SJSA1 (cell line): Measurements from ENCODE around the gene SMIM28. TPM values are rescaled to one million over a fixed set of nuclear protein-coding genes. Genes with fewer than 3 reads are reported as not detected.

Experiments
- DNase-seq, 2 experiments: peaks; one replicate each; pipeline ENCODE4 v3.0.0-alpha.2; 2015 to 2020; ENCODE audit warnings: low spot score in 2 of 2, low read depth in 1 of 2
- H3K27ac ChIP-seq: fragments of 250-450 bp; sonication (Bioruptor Pico); 2 replicates; pipeline ENCODE4 v1.5.1; 2020; ENCODE audit warnings: mild to moderate bottlenecking, moderate library complexity
- H3K27me3 ChIP-seq: fragments of 250-450 bp; sonication (Bioruptor Pico); replicated peaks from 2 replicates; pipeline ENCODE4 v1.5.1; 2020; ENCODE audit warnings: mild to moderate bottlenecking, moderate library complexity
- H3K36me3 ChIP-seq: fragments of 250-450 bp; sonication (Bioruptor Pico); 2 replicates; pipeline ENCODE4 v1.5.1; 2020; ENCODE audit warnings: mild to moderate bottlenecking
- H3K4me1 ChIP-seq: fragments of 250-450 bp; sonication (Bioruptor Pico); replicated peaks from 2 replicates; pipeline ENCODE4 v1.6.1; 2021; ENCODE audit warnings: mild to moderate bottlenecking
- H3K4me3 ChIP-seq: fragments of 250-450 bp; sonication (Bioruptor Pico); 2 replicates; pipeline ENCODE4 v1.5.1; 2020; ENCODE audit warnings: mild to moderate bottlenecking
- H3K9me3 ChIP-seq: fragments of 250-450 bp; sonication (Bioruptor Pico); replicated peaks from 2 replicates; pipeline ENCODE4 v1.5.1; 2020; ENCODE audit warnings: mild to moderate bottlenecking
- total RNA-seq: library from RNA; depleted of rRNA; stranded (reverse); fragments of >200 nt; shearing (Covaris generic); gene quantifications from 2 replicates; pipeline ENCODE4 v1.2.3, GENCODE V29; 2014; rRNA removed

Gene SMIM28
- not detected in 2 replicates for total RNA-seq

GRCh38 chr6:138377844-138378243 lies at the start of gene SMIM28:
Gene SMIM28 (plus strand): TSS chr6:138377905. CDS start chr6:138378073, 168 bp downstream.
- Histone ChIP-seq H3K36me3 (no peaks in the 10 kb centered on the region), H3K4me1 (no peaks in the 10 kb centered on the region), H3K27ac (no peak within 1 kb of the TSS), H3K27me3 (0 out of 2 replicates have a peak, but pooled peaks cover 3% of the 10 kb centered on the region), H3K9me3 (no peaks in the 10 kb centered on the region), H3K4me3 (no peak within 1 kb of the TSS)
- DNase-seq: no peak

DNA sequence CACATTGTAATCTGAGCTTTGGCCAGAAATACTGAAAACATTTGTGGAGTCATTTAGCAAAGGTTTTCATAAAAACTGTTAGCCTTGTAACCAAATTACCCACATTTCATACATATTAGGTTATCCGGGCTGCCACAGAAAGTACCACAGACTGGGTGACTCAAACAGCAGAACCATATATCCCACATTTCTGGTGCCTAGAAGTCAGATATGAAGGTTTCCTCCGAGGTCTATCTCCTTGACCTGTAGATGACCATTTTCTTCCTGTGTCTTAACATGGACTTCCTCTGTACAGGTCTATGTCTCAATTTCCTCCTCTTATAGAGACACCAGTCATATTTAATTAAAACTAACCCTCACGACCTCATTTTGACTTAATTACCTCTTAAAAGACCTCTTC lies 49.5 kb upstream of the SMIM28 start:
- H3K27ac ChIP-seq: no peak overlapping the region
- no peak for DNase-seq
- H3K4me3 ChIP-seq: no peak overlapping the region
- no peaks in the 10 kb centered on the region for H3K9me3 ChIP-seq
- H3K4me1 ChIP-seq: no peaks in the 10 kb centered on the region
- H3K36me3 ChIP-seq: no peaks in the 10 kb centered on the region
- no peaks in the 10 kb centered on the region; the same call in 1 of the 2 replicates for H3K27me3 ChIP-seq

DNA sequence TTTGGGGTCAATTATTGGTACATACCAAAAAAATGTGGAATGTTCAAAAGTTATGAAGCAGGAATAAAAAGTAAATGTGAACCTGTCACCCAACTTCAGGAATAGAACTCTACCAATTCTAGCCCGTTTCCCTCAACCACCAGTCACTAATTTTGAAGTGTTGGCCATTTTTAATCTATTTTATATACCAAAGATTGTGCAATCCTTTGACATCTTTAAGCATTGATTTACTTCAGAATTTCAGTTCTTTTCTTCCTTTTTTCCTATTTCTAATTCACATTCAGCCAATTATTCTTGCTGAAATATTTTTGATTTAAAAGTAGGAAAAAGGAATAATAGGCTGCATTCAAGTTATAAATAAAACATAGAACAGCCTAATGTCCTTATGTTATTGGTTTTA lies 46.9 kb upstream of the SMIM28 start:
- no peaks in the 10 kb centered on the region for H3K4me1 ChIP-seq
- H3K9me3 ChIP-seq: no peaks in the 10 kb centered on the region
- no peak overlapping the region for H3K4me3 ChIP-seq
- no peaks in the 10 kb centered on the region for H3K27me3 ChIP-seq
- no peaks in the 10 kb centered on the region for H3K36me3 ChIP-seq
- DNase-seq: no peak
- H3K27ac ChIP-seq: no peak overlapping the region

DNA sequence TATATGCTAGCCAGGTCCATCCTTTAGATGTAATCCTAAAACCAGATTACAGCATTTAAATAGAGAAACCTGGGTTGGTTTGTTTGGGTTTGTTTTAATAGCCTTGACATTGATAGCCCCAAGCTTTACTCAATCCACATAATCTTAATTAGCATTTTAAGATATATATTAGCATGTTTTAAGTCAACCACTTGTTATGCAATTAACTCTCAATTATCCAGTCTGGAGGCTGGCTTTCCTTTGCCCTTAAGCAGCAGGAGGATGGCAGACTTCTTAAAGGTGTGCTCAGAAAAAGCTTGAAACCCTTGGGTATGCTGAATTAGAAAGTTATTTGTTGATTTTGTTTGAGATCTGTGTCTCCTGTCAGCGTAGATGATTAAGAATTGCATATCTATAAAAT lies 46.3 kb upstream of the SMIM28 start:
- no peaks in the 10 kb centered on the region for H3K4me1 ChIP-seq
- DNase-seq: no peak
- H3K9me3 ChIP-seq: no peaks in the 10 kb centered on the region
- H3K27me3 ChIP-seq: no peaks in the 10 kb centered on the region
- no peaks in the 10 kb centered on the region for H3K36me3 ChIP-seq
- H3K4me3 ChIP-seq: no peak overlapping the region
- no peak overlapping the region for H3K27ac ChIP-seq

DNA sequence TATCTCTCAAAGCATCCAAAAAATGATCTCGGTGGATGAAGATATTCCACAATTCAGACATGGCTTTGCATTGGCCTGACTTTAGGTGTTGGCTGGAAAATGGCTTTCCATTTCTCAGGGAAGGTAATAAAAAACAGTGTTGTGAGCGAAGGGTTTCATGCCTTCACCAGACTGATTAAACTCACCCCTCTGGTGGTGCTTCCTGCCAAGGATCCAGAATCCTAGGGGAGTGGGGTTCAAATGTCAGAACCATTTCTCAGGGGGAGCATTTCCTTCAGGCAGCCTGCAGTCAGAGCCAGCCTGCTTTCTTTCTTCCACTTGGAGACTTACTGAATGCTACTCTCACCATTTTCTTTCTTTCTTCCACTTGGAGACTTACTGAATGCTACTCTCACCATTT lies 45.7 kb upstream of the SMIM28 start:
- H3K27ac ChIP-seq: no peak overlapping the region
- no peaks in the 10 kb centered on the region for H3K4me1 ChIP-seq
- H3K27me3 ChIP-seq: no peaks in the 10 kb centered on the region
- no peak for DNase-seq
- H3K9me3 ChIP-seq: no peaks in the 10 kb centered on the region
- no peaks in the 10 kb centered on the region for H3K36me3 ChIP-seq
- no peak overlapping the region for H3K4me3 ChIP-seq

DNA sequence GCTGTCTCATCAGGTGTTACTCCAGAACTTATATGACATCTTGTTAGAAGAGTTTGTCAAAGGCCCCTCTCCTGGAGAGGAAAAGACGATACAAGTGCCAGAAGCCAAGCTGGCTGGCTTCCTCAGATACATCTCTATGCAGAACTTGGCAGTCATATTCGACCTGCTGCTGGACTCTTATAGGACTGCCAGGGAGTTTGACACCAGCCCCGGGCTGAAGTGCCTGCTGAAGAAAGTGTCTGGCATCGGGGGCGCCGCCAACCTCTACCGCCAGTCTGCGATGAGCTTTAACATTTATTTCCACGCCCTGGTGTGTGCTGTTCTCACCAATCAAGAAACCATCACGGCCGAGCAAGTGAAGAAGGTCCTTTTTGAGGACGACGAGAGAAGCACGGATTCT lies 43.7 kb upstream of the SMIM28 start:
- H3K9me3 ChIP-seq: no peaks in the 10 kb centered on the region
- DNase-seq: no peak
- H3K4me3 ChIP-seq: no peak overlapping the region
- H3K27ac ChIP-seq: no peak overlapping the region
- H3K27me3 ChIP-seq: no peaks in the 10 kb centered on the region
- H3K4me1 ChIP-seq: no peaks in the 10 kb centered on the region
- H3K36me3 ChIP-seq: no peaks in the 10 kb centered on the region

- H3K4me1 ChIP-seq: no peaks in the 10 kb centered on the region
Observed at GRCh38 chr6:138334963-138335362, 42.7 kb upstream of the SMIM28 start.

DNA sequence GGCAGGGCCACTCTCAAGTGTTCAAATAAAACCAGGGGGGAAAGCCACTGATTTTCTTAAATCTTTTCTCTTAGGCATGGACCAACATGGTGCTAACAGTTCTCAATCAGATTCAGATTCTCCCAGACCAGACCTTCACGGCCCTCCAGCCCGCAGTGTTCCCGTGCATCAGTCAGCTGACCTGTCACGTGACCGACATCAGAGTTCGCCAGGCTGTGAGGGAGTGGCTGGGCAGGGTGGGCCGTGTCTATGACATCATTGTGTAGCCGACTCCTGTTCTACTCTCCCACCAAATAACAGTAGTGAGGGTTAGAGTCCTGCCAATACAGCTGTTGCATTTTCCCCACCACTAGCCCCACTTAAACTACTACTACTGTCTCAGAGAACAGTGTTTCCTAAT lies 41.5 kb upstream of the SMIM28 start:
- no peak for DNase-seq
- Histone ChIP-seq H3K27me3 (no peaks in the 10 kb centered on the region; the same call in 1 of the 2 replicates), H3K4me3 (no peak overlapping the region), H3K9me3 (no peaks in the 10 kb centered on the region), H3K27ac (no peak overlapping the region), H3K4me1 (no peaks in the 10 kb centered on the region), H3K36me3 (no peaks in the 10 kb centered on the region)

More at GRCh38 chr6:138334963-138335362, 42.7 kb upstream of the SMIM28 start:
- H3K36me3 ChIP-seq: no peaks in the 10 kb centered on the region
- H3K4me3 ChIP-seq: no peak overlapping the region
- no peak overlapping the region for H3K27ac ChIP-seq
- no peaks in the 10 kb centered on the region for H3K27me3 ChIP-seq
- DNase-seq: no peak
- H3K9me3 ChIP-seq: no peaks in the 10 kb centered on the region

DNA sequence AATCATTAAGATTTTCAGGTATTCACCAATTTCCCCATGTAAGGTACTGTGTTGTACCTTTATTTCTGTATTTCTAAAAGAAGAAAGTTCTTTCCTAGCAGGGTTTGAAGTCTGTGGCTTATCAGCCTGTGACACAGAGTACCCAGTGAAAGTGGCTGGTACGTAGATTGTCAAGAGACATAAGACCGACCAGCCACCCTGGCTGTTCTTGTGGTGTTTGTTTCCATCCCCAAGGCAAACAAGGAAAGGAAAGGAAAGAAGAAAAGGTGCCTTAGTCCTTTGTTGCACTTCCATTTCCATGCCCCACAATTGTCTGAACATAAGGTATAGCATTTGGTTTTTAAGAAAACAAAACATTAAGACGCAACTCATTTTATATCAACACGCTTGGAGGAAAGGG lies 40.6 kb upstream of the SMIM28 start:
- H3K4me1 ChIP-seq: no peaks in the 10 kb centered on the region

GRCh38 chr6:138339024-138339423 lies 38.7 kb upstream of the SMIM28 start:
- no peaks in the 10 kb centered on the region for H3K9me3 ChIP-seq
- H3K4me1 ChIP-seq: no peaks in the 10 kb centered on the region
- DNase-seq: no peak
- no peaks in the 10 kb centered on the region; the same call in 1 of the 2 replicates for H3K27me3 ChIP-seq
- no peaks in the 10 kb centered on the region for H3K36me3 ChIP-seq
- H3K27ac ChIP-seq: no peak overlapping the region
- H3K4me3 ChIP-seq: no peak overlapping the region

More for the DNA sequence above, 40.6 kb upstream of the SMIM28 start:
- Histone ChIP-seq H3K36me3 (no peaks in the 10 kb centered on the region), H3K4me3 (no peak overlapping the region), H3K27me3 (no peaks in the 10 kb centered on the region; the same call in 1 of the 2 replicates), H3K27ac (no peak overlapping the region), H3K9me3 (no peaks in the 10 kb centered on the region)
- DNase-seq: no peak

DNA sequence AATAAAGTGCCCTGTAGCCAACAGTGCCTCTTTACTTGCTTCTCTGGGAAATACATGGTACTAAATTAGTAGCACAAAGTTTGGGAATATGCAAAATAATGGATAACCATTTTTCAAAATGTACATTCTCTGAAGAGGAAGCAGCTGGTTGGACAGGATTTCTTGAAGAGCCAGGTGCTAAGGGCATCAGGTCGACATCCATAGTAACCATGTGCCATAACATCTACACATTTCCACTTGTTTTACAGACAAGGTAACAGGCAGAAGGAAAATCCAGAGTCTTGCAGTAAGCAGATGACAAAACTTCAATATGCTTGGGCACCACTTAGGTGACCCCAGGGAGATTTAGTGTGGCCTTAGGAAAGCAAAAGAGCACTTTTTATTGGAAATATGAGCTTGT lies 36.5 kb upstream of the SMIM28 start:
- no peak for DNase-seq
- H3K27me3 ChIP-seq: no peaks in the 10 kb centered on the region; the same call in 1 of the 2 replicates
- no peaks in the 10 kb centered on the region for H3K4me1 ChIP-seq

DNA sequence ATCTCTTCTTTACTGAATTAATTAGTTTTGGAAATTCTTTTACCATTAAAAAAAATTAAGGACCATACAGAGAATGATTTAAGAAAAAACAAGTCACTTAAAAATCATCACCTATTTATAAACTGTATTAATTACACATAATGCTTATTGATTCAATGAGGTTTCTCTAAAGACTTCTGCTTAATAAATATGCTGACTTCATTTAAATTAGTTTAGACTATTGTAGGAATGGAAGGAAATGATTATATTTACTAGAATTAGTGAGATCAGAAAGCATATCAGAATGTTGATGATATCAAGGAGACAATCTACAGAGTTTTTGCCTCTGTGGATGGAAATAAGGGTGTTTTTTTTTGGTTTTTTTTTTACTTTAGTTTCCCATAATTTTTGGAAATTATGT lies 34.6 kb upstream of the SMIM28 start:
- Histone ChIP-seq H3K4me3 (no peak overlapping the region), H3K9me3 (no peaks in the 10 kb centered on the region), H3K36me3 (no peaks in the 10 kb centered on the region), H3K4me1 (no peaks in the 10 kb centered on the region), H3K27ac (no peak overlapping the region), H3K27me3 (no peaks in the 10 kb centered on the region; the same call in 1 of the 2 replicates)
- no peak for DNase-seq

More for the DNA sequence above, 36.5 kb upstream of the SMIM28 start:
- no peaks in the 10 kb centered on the region for H3K36me3 ChIP-seq
- H3K27ac ChIP-seq: no peak overlapping the region
- H3K4me3 ChIP-seq: no peak overlapping the region
- no peaks in the 10 kb centered on the region for H3K9me3 ChIP-seq

GRCh38 chr6:138345565-138346285 lies 32.0 kb upstream of the SMIM28 start:
- no peak for DNase-seq
- Histone ChIP-seq H3K27ac (no peak overlapping the region), H3K27me3 (no peaks in the 10 kb centered on the region; the same call in 1 of the 2 replicates), H3K36me3 (no peaks in the 10 kb centered on the region), H3K4me1 (no peaks in the 10 kb centered on the region), H3K9me3 (no peaks in the 10 kb centered on the region), H3K4me3 (no peak overlapping the region)

DNA sequence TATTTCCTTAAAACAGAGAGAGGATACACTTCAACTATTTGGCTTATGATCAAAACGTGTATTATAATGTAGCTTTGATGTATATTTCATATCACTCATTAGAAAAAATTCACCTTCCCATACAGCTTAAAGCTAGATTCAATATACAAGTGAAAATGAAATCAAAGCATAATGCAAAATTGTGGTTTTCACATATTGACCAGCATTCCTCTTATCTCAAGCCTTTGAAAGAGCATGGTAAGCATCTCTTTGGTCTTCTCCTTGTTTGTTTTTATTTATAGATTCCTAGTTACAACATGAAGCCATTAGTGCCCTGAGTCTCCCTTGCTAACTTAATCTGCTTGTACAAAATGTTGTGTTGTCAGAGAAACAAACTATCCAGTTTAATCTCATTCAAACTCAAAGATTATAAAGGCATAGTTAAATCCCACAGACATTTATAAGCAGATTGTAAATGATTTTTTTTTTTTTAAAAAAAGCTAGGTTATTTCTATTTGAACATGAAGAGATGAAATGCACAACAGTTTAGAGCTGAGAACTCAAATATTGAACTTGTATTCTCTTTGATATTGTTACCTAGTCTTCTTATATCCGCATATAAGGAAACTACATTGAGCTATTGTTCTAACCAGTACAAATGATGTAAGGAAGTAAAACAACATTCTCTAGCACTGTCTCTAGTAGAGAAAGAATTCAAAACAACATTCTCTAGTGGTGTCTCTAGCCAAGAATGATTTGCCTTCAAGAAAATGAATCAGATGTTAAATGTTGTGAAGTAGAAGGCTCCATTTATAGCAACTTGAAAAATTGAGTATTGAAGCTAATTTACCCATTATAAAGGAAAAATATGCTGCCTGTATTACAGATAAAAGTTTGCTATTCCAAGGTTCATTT lies 31.2 kb upstream of the SMIM28 start:
- Histone ChIP-seq H3K9me3 (no peaks in the 10 kb centered on the region), H3K36me3 (no peaks in the 10 kb centered on the region), H3K4me1 (no peaks in the 10 kb centered on the region), H3K4me3 (no peak overlapping the region), H3K27ac (no peak overlapping the region), H3K27me3 (no peaks in the 10 kb centered on the region; the same call in 1 of the 2 replicates)
- DNase-seq: no peak
